HepG2 (cell line): ENCODE data around the gene EXOSC9. TPM values are rescaled to one million over a fixed set of nuclear protein-coding genes. Genes with fewer than 3 reads are reported as not detected.

Experiments
- ATF1 ChIP-seq: IDR thresholded peaks from 2 replicates; pipeline ENCODE4 v1.6.1; 2016; ENCODE audit warnings: mild to moderate bottlenecking, control low read depth
- FLYWCH1 ChIP-seq: sonication (generic); formaldehyde crosslinking; IDR thresholded peaks from 2 replicates; pipeline ENCODE4 v1.8.1; 2023; ENCODE audit warnings: mild to moderate bottlenecking, missing genetic modification reagents
- KLF13 ChIP-seq: sonication (generic); formaldehyde crosslinking; IDR thresholded peaks from 2 replicates; pipeline ENCODE4 v1.4.0; 2020; ENCODE audit warnings: mild to moderate bottlenecking, missing genetic modification reagents
- LCORL ChIP-seq, 2 experiments: fragments of 450-650 bp in 1 of 2; sonication (generic) in 1 of 2; formaldehyde crosslinking in 1 of 2; IDR thresholded peaks; 2 replicates each; pipeline versions ENCODE4 v1.5.0 to v1.6.1; 2017 to 2020; ENCODE audit warnings: antibody characterized with exemption in 1 of 2, missing genetic modification reagents in 1 of 2
- MAFG ChIP-seq: sonication (generic); formaldehyde crosslinking; IDR thresholded peaks from 2 replicates; pipeline ENCODE4 v1.5.1; 2020; ENCODE audit warnings: mild to moderate bottlenecking, missing genetic modification reagents
- NCOA1 ChIP-seq: sonication (generic); formaldehyde crosslinking; IDR thresholded peaks from 2 replicates; pipeline ENCODE4 v1.9.0; 2021; ENCODE audit warnings: missing genetic modification reagents
- POLR2AphosphoS5 ChIP-seq: IDR thresholded peaks from 2 replicates; pipeline ENCODE4 v1.6.1; 2012; ENCODE audit warnings: low read depth, low read length
- RCOR2 ChIP-seq: IDR thresholded peaks from 2 replicates; pipeline ENCODE4 v1.6.1; 2016; ENCODE audit warnings: missing biosample characterization, missing genetic modification reagents
- REPIN1 ChIP-seq: sonication (generic); formaldehyde crosslinking; IDR thresholded peaks from 2 replicates; pipeline ENCODE4 v1.8.0; 2022; ENCODE audit warnings: missing genetic modification reagents, low read depth, mild to moderate bottlenecking, borderline replicate concordance
- RFX5 ChIP-seq: IDR thresholded peaks from 2 replicates; pipeline ENCODE4 v1.6.1; 2011; ENCODE audit warnings: low read depth, low read length, improper control_type of control experiment
- SRSF4 ChIP-seq: fragments of 200-400 bp; formaldehyde crosslinking; IDR thresholded peaks from one replicate; pipeline ENCODE4 v1.6.1; 2018; ENCODE audit warnings: mild to moderate bottlenecking, low read depth, low read length, moderate library complexity; ENCODE audit not compliant: poor library complexity, severe bottlenecking
- XBP1 ChIP-seq: sonication (generic); formaldehyde crosslinking; IDR thresholded peaks from 2 replicates; pipeline ENCODE4 v1.5.0; 2020; ENCODE audit warnings: missing genetic modification reagents
- ZBTB21 ChIP-seq: sonication (generic); formaldehyde crosslinking; IDR thresholded peaks from 2 replicates; pipeline ENCODE4 v1.4.0; 2020; ENCODE audit warnings: missing genetic modification reagents
- ZBTB7B ChIP-seq: sonication (generic); formaldehyde crosslinking; IDR thresholded peaks from 2 replicates; pipeline ENCODE4 v1.4.0; 2020; ENCODE audit warnings: missing genetic modification reagents
- ZNF280D ChIP-seq: sonication (generic); formaldehyde crosslinking; IDR thresholded peaks from 2 replicates; pipeline ENCODE4 v1.5.1; 2020; ENCODE audit warnings: mild to moderate bottlenecking, missing genetic modification reagents
- ZNF672 ChIP-seq: sonication (generic); formaldehyde crosslinking; IDR thresholded peaks from 2 replicates; pipeline ENCODE4 v1.8.1; 2022; ENCODE audit warnings: missing genetic modification reagents
- ZNF674 ChIP-seq: sonication (generic); formaldehyde crosslinking; IDR thresholded peaks from 2 replicates; pipeline ENCODE4 v1.5.0; 2020; ENCODE audit warnings: low read depth, mild to moderate bottlenecking, missing genetic modification reagents
- ZNF772 ChIP-seq: sonication (generic); formaldehyde crosslinking; IDR thresholded peaks from 2 replicates; pipeline ENCODE4 v1.5.0; 2020; ENCODE audit warnings: mild to moderate bottlenecking, missing genetic modification reagents
- polyA plus RNA-seq, 8 experiments: library from polyadenylated mRNA; depleted of rRNA in 3 of 8; stranded (reverse) in 7 of 8; unstranded in 1 of 8; fragments of >200 nt; fragmentation: Illumina TruSeq in 4 of 8; extraction: Trizol in 4 of 8; gene quantifications; 2 replicates each; pipeline versions ENCODE4 v1.2.1 to v1.2.3, GENCODE V29; 2011 to 2016; ENCODE audit warnings: low read depth in 4 of 8, missing spikeins in 1 of 8, mixed read lengths in 1 of 8; ENCODE audit not compliant: insufficient read depth in 1 of 8
- total RNA-seq, 5 experiments: library from RNA; depleted of rRNA; stranded (reverse); fragments of >200 nt; fragmentation: Illumina TruSeq; extraction: Trizol; gene quantifications; 2 replicates each; pipeline ENCODE4 v1.2.3, GENCODE V29; 2016; ENCODE audit warnings: low read depth in 1 of 5
- TF ChIP-seq, protein P1 (sequence below): IDR thresholded peaks from 2 replicates; pipeline ENCODE4 v1.6.1; 2012; ENCODE audit warnings: inconsistent platforms
- TF ChIP-seq, protein P2 (sequence below): sonication (generic); formaldehyde crosslinking; IDR thresholded peaks from 2 replicates; pipeline ENCODE4 v1.8.1; 2022; ENCODE audit warnings: mild to moderate bottlenecking, missing genetic modification reagents
- TF ChIP-seq, protein P3 (sequence below): sonication (generic); formaldehyde crosslinking; IDR thresholded peaks from 2 replicates; pipeline ENCODE4 v1.8.1; 2023; ENCODE audit warnings: mild to moderate bottlenecking, missing genetic modification reagents, borderline replicate concordance
- TF ChIP-seq, protein P4 (sequence below): IDR thresholded peaks from 2 replicates; pipeline ENCODE4 v1.6.1; 2016; ENCODE audit warnings: missing genetic modification reagents, missing compliant biosample characterization
- TF ChIP-seq, protein P5 (sequence below): sonication (generic); formaldehyde crosslinking; IDR thresholded peaks from 2 replicates; pipeline ENCODE4 v1.9.0; 2021; ENCODE audit warnings: missing genetic modification reagents, borderline replicate concordance

The EXOSC9 gene
- total and polyA plus RNA-seq, 2 of the 13 experiments (the other 11 are each of a cell fraction or from before 2014, with no cell fraction given): 26.0 to 48.0 TPM

GRCh38 chr4:121800961-121801714, at the start of gene EXOSC9 (continued):
- TF ChIP-seq RFX5 (peak; percentile 70; the same call in 1 of the 2 replicates), ZNF772 (CRISPR knock-in tag) (peak; percentile 92), ZBTB7B (CRISPR knock-in tag) (0 out of 2 replicates have a peak, but pooled peaks have one; percentile 39), MAFG (CRISPR knock-in tag) (no peak), NCOA1 (CRISPR knock-in tag) (no peak), SRSF4 (no peak), REPIN1 (CRISPR knock-in tag) (peak; percentile 77; the same call in 1 of the 2 replicates), FLYWCH1 (no peak), LCORL (IDR thresholded peaks at IDR 0.05) (no peak), LCORL (CRISPR knock-in tag; IDR thresholded peaks at IDR 0.05) (no peak), POLR2AphosphoS5 (peak; percentile 96), ZNF674 (CRISPR knock-in tag) (0 out of 2 replicates have a peak, but pooled peaks have one; percentile 68), KLF13 (no peak), XBP1 (CRISPR knock-in tag) (no peak), ZNF280D (CRISPR knock-in tag) (peak; percentile 81; the same call in 1 of the 2 replicates), ZNF672 (no peak), ZBTB21 (CRISPR knock-in tag) (no peak), RCOR2 (no peak), ATF1 (peak; percentile 99)
- TF ChIP-seq, protein P1, sequence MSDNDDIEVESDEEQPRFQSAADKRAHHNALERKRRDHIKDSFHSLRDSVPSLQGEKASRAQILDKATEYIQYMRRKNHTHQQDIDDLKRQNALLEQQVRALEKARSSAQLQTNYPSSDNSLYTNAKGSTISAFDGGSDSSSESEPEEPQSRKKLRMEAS: peak; percentile 90
- TF ChIP-seq, protein P2, sequence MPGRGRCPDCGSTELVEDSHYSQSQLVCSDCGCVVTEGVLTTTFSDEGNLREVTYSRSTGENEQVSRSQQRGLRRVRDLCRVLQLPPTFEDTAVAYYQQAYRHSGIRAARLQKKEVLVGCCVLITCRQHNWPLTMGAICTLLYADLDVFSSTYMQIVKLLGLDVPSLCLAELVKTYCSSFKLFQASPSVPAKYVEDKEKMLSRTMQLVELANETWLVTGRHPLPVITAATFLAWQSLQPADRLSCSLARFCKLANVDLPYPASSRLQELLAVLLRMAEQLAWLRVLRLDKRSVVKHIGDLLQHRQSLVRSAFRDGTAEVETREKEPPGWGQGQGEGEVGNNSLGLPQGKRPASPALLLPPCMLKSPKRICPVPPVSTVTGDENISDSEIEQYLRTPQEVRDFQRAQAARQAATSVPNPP (CRISPR knock-in tag): no peak; the same call in 1 of the 2 replicates
- TF ChIP-seq, protein P3, sequence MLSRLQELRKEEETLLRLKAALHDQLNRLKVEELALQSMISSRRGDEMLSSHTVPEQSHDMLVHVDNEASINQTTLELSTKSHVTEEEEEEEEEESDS (CRISPR knock-in tag): no peak
- TF ChIP-seq, protein P4, sequence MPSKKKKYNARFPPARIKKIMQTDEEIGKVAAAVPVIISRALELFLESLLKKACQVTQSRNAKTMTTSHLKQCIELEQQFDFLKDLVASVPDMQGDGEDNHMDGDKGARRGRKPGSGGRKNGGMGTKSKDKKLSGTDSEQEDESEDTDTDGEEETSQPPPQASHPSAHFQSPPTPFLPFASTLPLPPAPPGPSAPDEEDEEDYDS: peak; percentile 92
- TF ChIP-seq, protein P5, sequence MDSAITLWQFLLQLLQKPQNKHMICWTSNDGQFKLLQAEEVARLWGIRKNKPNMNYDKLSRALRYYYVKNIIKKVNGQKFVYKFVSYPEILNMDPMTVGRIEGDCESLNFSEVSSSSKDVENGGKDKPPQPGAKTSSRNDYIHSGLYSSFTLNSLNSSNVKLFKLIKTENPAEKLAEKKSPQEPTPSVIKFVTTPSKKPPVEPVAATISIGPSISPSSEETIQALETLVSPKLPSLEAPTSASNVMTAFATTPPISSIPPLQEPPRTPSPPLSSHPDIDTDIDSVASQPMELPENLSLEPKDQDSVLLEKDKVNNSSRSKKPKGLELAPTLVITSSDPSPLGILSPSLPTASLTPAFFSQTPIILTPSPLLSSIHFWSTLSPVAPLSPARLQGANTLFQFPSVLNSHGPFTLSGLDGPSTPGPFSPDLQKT (CRISPR knock-in tag): no peak
